HG02973 (cell line): ENCODE data around the gene CMYA5.
"Not testable (repeated sequence)": the region's sequence is repeated elsewhere in the genome, so short reads cannot be mapped to it uniquely, and the experiment has no call there.

ENCODE experiments used
- ATAC-seq: cut with Tn5 transposase; IDR thresholded peaks from one replicate; pipeline ENCODE4 v1.9.1; 2021; ENCODE audit warnings: moderate library complexity; ENCODE audit not compliant: unreplicated experiment

The CMYA5 gene

GRCh38 chr5:79746642-79747569 lies 57.3 kb downstream of the CMYA5 start:
- no peak for ATAC-seq

GRCh38 chr5:79750611-79751510 lies 61.2 kb downstream of the CMYA5 start:
- ATAC-seq = no peak

GRCh38 chr5:79753092-79753491 lies 63.5 kb downstream of the CMYA5 start:
- no peak for ATAC-seq

- ATAC-seq = no peak
Measured at GRCh38 chr5:79753877-79754645, 64.4 kb downstream of the CMYA5 start.

GRCh38 chr5:79754865-79755555 lies 65.4 kb downstream of the CMYA5 start:
- no peak for ATAC-seq

GRCh38 chr5:79756076-79756475 lies 66.4 kb downstream of the CMYA5 start:
- ATAC-seq = no peak

GRCh38 chr5:79759436-79759835 lies 69.8 kb downstream of the CMYA5 start:
- no peak for ATAC-seq

- no peak for ATAC-seq
Measured at GRCh38 chr5:79759848-79760247, 70.2 kb downstream of the CMYA5 start.

- ATAC-seq = no peak
Measured at GRCh38 chr5:79762929-79763328, 73.3 kb downstream of the CMYA5 start.

GRCh38 chr5:79764147-79764546 lies 74.5 kb downstream of the CMYA5 start:
- ATAC-seq = not testable (repeated sequence)

- ATAC-seq = no peak
Measured at GRCh38 chr5:79771387-79771786, 81.8 kb downstream of the CMYA5 start.

- no peak for ATAC-seq
Measured at GRCh38 chr5:79772651-79773050, 83.0 kb downstream of the CMYA5 start.

- no peak for ATAC-seq
Measured at GRCh38 chr5:79773612-79774011, 84.0 kb downstream of the CMYA5 start.

GRCh38 chr5:79774171-79774854 lies 84.7 kb downstream of the CMYA5 start:
- ATAC-seq = no peak

GRCh38 chr5:79774855-79775237 lies 85.2 kb downstream of the CMYA5 start:
- ATAC-seq = no peak

- ATAC-seq = not testable (repeated sequence)
Measured at GRCh38 chr5:79784741-79785140, 95.1 kb downstream of the CMYA5 start.

- no peak for ATAC-seq
Measured at GRCh38 chr5:79785983-79786382, 96.3 kb downstream of the CMYA5 start.

GRCh38 chr5:79787448-79787847 lies 97.8 kb downstream of the CMYA5 start:
- ATAC-seq = no peak

- no peak for ATAC-seq
Measured at GRCh38 chr5:79791843-79792242, 102.2 kb downstream of the CMYA5 start.

GRCh38 chr5:79792463-79792862 lies 102.8 kb downstream of the CMYA5 start:
- no peak for ATAC-seq
